Anterior cingulate cortex (tissue), 58 donors: ENCODE results near the gene CRABP1.

Experiments
- DNase-seq, 58 donors: peaks; one replicate each; lab custom pipeline; 2025; lab: John Stamatoyannopoulos, UW

The CRABP1 gene

GRCh38 chr15:78316283-78317083 lies 23.7 kb upstream of the CRABP1 start:
- DNase-seq: peak in 49 of 58 donors; percentile 4 to 89 (median 57)

- DNase-seq: peak in 1 of 58 donors; percentile 6
Measured at GRCh38 chr15:78317145-78317836, 22.9 kb upstream of the CRABP1 start.

- no peak for DNase-seq
Measured at GRCh38 chr15:78319588-78319987, 20.6 kb upstream of the CRABP1 start.

- DNase-seq: no peak
Measured at GRCh38 chr15:78320183-78320582, 20.0 kb upstream of the CRABP1 start.

- DNase-seq: no peak
Measured at GRCh38 chr15:78321041-78321570, 19.0 kb upstream of the CRABP1 start.

GRCh38 chr15:78321786-78322185 lies 18.4 kb upstream of the CRABP1 start:
- no peak for DNase-seq

GRCh38 chr15:78322243-78322642 lies 17.9 kb upstream of the CRABP1 start:
- no peak for DNase-seq

GRCh38 chr15:78322724-78323521 lies 17.2 kb upstream of the CRABP1 start:
- no peak for DNase-seq

- DNase-seq: no peak
Measured at GRCh38 chr15:78323693-78324092, 16.5 kb upstream of the CRABP1 start.

- no peak for DNase-seq
Measured at GRCh38 chr15:78324144-78324543, 16.0 kb upstream of the CRABP1 start.

GRCh38 chr15:78325092-78325843 lies 14.9 kb upstream of the CRABP1 start:
- no peak for DNase-seq

GRCh38 chr15:78327466-78327865 lies 12.7 kb upstream of the CRABP1 start:
- DNase-seq: no peak

GRCh38 chr15:78329625-78330024 lies 10.5 kb upstream of the CRABP1 start:
- no peak for DNase-seq

GRCh38 chr15:78334845-78335244 lies 5.3 kb upstream of the CRABP1 start:
- no peak for DNase-seq

- DNase-seq: no peak
Measured at GRCh38 chr15:78335985-78336384, 4.2 kb upstream of the CRABP1 start.

GRCh38 chr15:78338781-78339180 lies 1.4 kb upstream of the CRABP1 start:
- DNase-seq: no peak

GRCh38 chr15:78339559-78339958 lies 594 bp upstream of the CRABP1 start:
- DNase-seq: no peak

- peak in 3 of 58 donors; percentile 3 to 14 (median 7) for DNase-seq
Measured at GRCh38 chr15:78341057-78341987, 1.2 kb downstream of the CRABP1 start.

- no peak for DNase-seq
Measured at GRCh38 chr15:78342021-78342420, 1.9 kb downstream of the CRABP1 start.
